HCT116 (cell line): ENCODE measurements around the gene FAAH2. TPM values are rescaled to one million over a fixed set of nuclear protein-coding genes. Genes with fewer than 3 reads are reported as not detected.

Experiments
- ATAC-seq: fragments of 200-7000 bp; cut with Tn5 transposase; 2 replicates; pipeline ENCODE4 v1.9.1; 2020; ENCODE audit warnings: mild to moderate bottlenecking, moderate library complexity
- BruUV-seq: library from RNA; stranded (reverse); fragments of 400-500 nt; replicated peaks from 2 replicates; lab custom pipeline; 2021; lab: Mats Ljungman, UMichigan
- CTCF ChIA-PET: fragments of 300-600 bp; sonication (Branson Sonifier 250); formaldehyde crosslinking; loops from one replicate; lab custom pipeline; 2021; ENCODE audit warnings: antibody characterized with exemption; lab: Charles Lee
- POLR2A ChIA-PET: fragments of 300-600, 350-600 bp; sonication (Branson Sonifier 250); formaldehyde crosslinking; loops from one replicate; lab custom pipeline; 2021; ENCODE audit warnings: antibody characterized with exemption; lab: Charles Lee
- RAD21 ChIA-PET, 2 experiments: fragments of 300-600 bp; sonication (Branson Sonifier 250); formaldehyde crosslinking; loops; one replicate each; lab custom pipeline; 2023; ENCODE audit warnings: low total read pairs in 2 of 2; ENCODE audit not compliant: uncharacterized antibody in 2 of 2, unreplicated experiment in 2 of 2, low non-redundant PET in 1 of 2; lab: Charles Lee
- DNase-seq: peaks from one replicate; pipeline ENCODE4 v3.0.0-alpha.2; 2010; ENCODE audit warnings: low read depth, low spot score
- H2AFZ ChIP-seq: fragments of 200-600 bp; shearing (Covaris generic), sonication (generic); 2 replicates; pipeline ENCODE4 v1.6.1; 2017; ENCODE audit warnings: low read depth, mixed run types, mixed read lengths, antibody characterized with exemption, low read length; ENCODE audit not compliant: poor library complexity, severe bottlenecking
- H3K27ac ChIP-seq: 2 replicates; pipeline ENCODE4 v1.5.1; 2012; ENCODE audit warnings: low read depth, low read length
- H3K27me3 ChIP-seq: fragments of 200-600 bp; sonication (generic); 2 replicates; pipeline ENCODE4 v1.6.1; 2016; ENCODE audit warnings: mixed run types, low read length, mixed read lengths; ENCODE audit not compliant: insufficient read depth
- H3K36me3 ChIP-seq, 2 experiments: fragments of 200-500 bp in 1 of 2; fragments of 200-600 bp in 1 of 2; sonication (Bioruptor generic) in 1 of 2; sonication (generic) in 1 of 2; 2 replicates each; pipeline versions ENCODE4 v1.5.1 to v1.6.1; 2014 to 2016; ENCODE audit warnings: low read length in 2 of 2, inconsistent platforms in 1 of 2, mixed read lengths in 1 of 2, mixed run types in 1 of 2; ENCODE audit not compliant: insufficient read depth in 2 of 2, control insufficient read depth in 1 of 2
- H3K4me1 ChIP-seq, 2 experiments: fragments of 200-600 bp in 1 of 2; sonication (generic) in 1 of 2; 2 replicates each; pipeline versions ENCODE4 v1.5.1 to v1.6.1; 2012 to 2017; ENCODE audit warnings: low read length in 2 of 2, inconsistent platforms in 1 of 2, mild to moderate bottlenecking in 1 of 2, mixed read lengths in 1 of 2, mixed run types in 1 of 2, moderate library complexity in 1 of 2; ENCODE audit not compliant: insufficient read depth in 2 of 2, control insufficient read depth in 1 of 2
- H3K4me2 ChIP-seq: fragments of 200-600 bp; sonication (generic); 2 replicates; pipeline ENCODE4 v1.6.1; 2017; ENCODE audit warnings: mixed run types, low read length, mixed read lengths
- H3K4me3 ChIP-seq, 2 experiments: fragments of 200-600 bp in 1 of 2; sonication (generic) in 1 of 2; replicated peaks in 1 of 2; 2 replicates each; pipeline ENCODE4 v1.5.1; 2011 to 2016; ENCODE audit warnings: low read length in 2 of 2, control low read depth in 1 of 2, low read depth in 1 of 2, mild to moderate bottlenecking in 1 of 2, mixed read lengths in 1 of 2, mixed run types in 1 of 2
- H3K79me2 ChIP-seq: fragments of 200-600 bp; sonication (generic); 2 replicates; pipeline ENCODE4 v1.6.1; 2017; ENCODE audit warnings: mild to moderate bottlenecking, mixed run types, low read length, moderate library complexity, mixed read lengths; ENCODE audit not compliant: insufficient read depth
- H3K9ac ChIP-seq: fragments of 200-600 bp; sonication (generic); 2 replicates; pipeline ENCODE4 v1.6.1; 2016; ENCODE audit warnings: low read length, mixed read lengths
- H3K9me2 ChIP-seq: fragments of 200-600 bp; sonication (generic), shearing (Covaris generic); 2 replicates; pipeline ENCODE4 v1.6.1; 2017; ENCODE audit warnings: mixed run types, mild to moderate bottlenecking, moderate library complexity; ENCODE audit not compliant: insufficient read depth
- H3K9me3 ChIP-seq, 2 experiments: fragments of 200-500 bp in 1 of 2; fragments of 200-600 bp in 1 of 2; sonication (Bioruptor generic) in 1 of 2; sonication (generic) in 1 of 2; 2 replicates each; pipeline ENCODE4 v1.6.1; 2014 to 2017; ENCODE audit warnings: low read length in 2 of 2, mixed read lengths in 2 of 2, inconsistent platforms in 1 of 2, low read depth in 1 of 2, mild to moderate bottlenecking in 1 of 2, mixed run types in 1 of 2, moderate library complexity in 1 of 2; ENCODE audit not compliant: control insufficient read depth in 1 of 2, insufficient read depth in 1 of 2
- H4K20me1 ChIP-seq: fragments of 200-600 bp; sonication (generic), shearing (Covaris generic); 2 replicates; pipeline ENCODE4 v1.6.1; 2017; ENCODE audit warnings: mixed run types, mild to moderate bottlenecking, moderate library complexity; ENCODE audit not compliant: insufficient read depth
- CBX3 ChIP-seq: IDR thresholded peaks from 2 replicates; pipeline ENCODE4 v1.6.1; 2012; ENCODE audit warnings: low read depth
- ELF1 ChIP-seq: IDR thresholded peaks from 2 replicates; pipeline ENCODE4 v1.6.1; 2012; ENCODE audit warnings: low read depth, borderline replicate concordance
- EZH2 ChIP-seq: fragments of 200-600 bp; sonication (generic); IDR thresholded peaks from 2 replicates; pipeline ENCODE4 v1.6.1; 2017; ENCODE audit warnings: antibody characterized with exemption, mixed run types
- EZH2phosphoT487 ChIP-seq: fragments of 200-600 bp; IDR thresholded peaks from 2 replicates; pipeline ENCODE4 v1.6.1; 2018; ENCODE audit warnings: antibody characterized with exemption, borderline replicate concordance
- FOSL1 ChIP-seq: IDR thresholded peaks from 2 replicates; pipeline ENCODE4 v1.6.1; 2012; ENCODE audit warnings: low read depth
- SP1 ChIP-seq: IDR thresholded peaks from 2 replicates; pipeline ENCODE4 v1.6.1; 2012; ENCODE audit warnings: low read depth
- SRF ChIP-seq: IDR thresholded peaks from 2 replicates; pipeline ENCODE4 v1.6.1; 2012; ENCODE audit warnings: low read depth
- TCF7L2 ChIP-seq: IDR thresholded peaks from 2 replicates; pipeline ENCODE4 v1.7.0; 2011; ENCODE audit warnings: borderline replicate concordance, inconsistent platforms; ENCODE audit not compliant: insufficient read depth, insufficient read length; ENCODE audit errors: extremely low read depth
- YY1 ChIP-seq: IDR thresholded peaks from 2 replicates; pipeline ENCODE4 v1.6.1; 2011; ENCODE audit warnings: low read length, low read depth, moderate library complexity, mild to moderate bottlenecking; ENCODE audit not compliant: insufficient replicate concordance; ENCODE audit errors: extremely low read depth
- ZFX ChIP-seq: fragments of 450-650 bp; IDR thresholded peaks from 2 replicates; pipeline ENCODE4 v1.6.1; 2017
- intact Hi-C: fragments of 100-400 bp; cut with micrococcal nuclease; formaldehyde crosslinking; loops from 2 replicates; pipeline ENCODE4 v1.10.0; 2022
- total RNA-seq: library from RNA; stranded (reverse); gene quantifications from one replicate; pipeline ENCODE4 v1.2.1, GENCODE V29; 2021; ENCODE audit not compliant: unreplicated experiment
- TF ChIP-seq, protein P1 (sequence below): IDR thresholded peaks from 2 replicates; pipeline ENCODE4 v1.6.1; 2011; ENCODE audit warnings: mild to moderate bottlenecking, low read length, moderate library complexity; ENCODE audit not compliant: insufficient replicate concordance; ENCODE audit errors: extremely low read depth

Gene FAAH2
- total RNA-seq, 1 experiment from 2014 or later = 6.1 TPM

DNA sequence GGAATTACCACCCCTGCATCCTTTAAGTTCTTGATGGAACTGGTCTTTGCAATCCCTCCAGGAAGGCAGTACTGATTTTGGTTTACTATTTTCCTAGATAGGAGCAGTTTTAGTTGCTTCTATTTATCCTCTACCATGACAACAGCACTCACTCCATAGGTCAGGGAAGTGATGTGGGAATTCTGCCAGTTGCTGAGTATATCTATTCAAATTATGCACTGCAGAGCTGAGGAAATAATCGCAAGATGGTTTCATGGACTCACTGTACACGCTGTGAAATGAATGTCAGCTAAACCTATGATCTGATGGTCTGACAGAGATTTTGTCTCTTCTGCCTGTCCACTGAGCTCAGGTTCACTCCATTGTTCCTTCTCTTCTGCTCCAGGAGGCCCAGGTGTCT is 135.8 kb downstream of the FAAH2 start:
- BruUV-seq = no TSS peak
- no peaks in the 10 kb centered on the region for H3K27me3 ChIP-seq
- no peaks in the 10 kb centered on the region for H3K9me2 ChIP-seq
- ChIA-PET POLR2A (no interaction called here), CTCF (no interaction called here), RAD21 (no interaction called here)
- no peak overlapping the region for H3K9ac ChIP-seq
- intact Hi-C loops = no loop called here
- H3K27ac ChIP-seq = no peak overlapping the region
- DNase-seq = no peak
- ATAC-seq = no peak
- no peaks in the 10 kb centered on the region for H3K4me1 ChIP-seq
- TF ChIP-seq SRF (no peak), TCF7L2 (no peak), SP1 (no peak), FOSL1 (no peak), EZH2 (no peak), ZFX (no peak), EZH2phosphoT487 (no peak), ELF1 (no peak), CBX3 (no peak), YY1 (no peak)
- TF ChIP-seq, protein P1, sequence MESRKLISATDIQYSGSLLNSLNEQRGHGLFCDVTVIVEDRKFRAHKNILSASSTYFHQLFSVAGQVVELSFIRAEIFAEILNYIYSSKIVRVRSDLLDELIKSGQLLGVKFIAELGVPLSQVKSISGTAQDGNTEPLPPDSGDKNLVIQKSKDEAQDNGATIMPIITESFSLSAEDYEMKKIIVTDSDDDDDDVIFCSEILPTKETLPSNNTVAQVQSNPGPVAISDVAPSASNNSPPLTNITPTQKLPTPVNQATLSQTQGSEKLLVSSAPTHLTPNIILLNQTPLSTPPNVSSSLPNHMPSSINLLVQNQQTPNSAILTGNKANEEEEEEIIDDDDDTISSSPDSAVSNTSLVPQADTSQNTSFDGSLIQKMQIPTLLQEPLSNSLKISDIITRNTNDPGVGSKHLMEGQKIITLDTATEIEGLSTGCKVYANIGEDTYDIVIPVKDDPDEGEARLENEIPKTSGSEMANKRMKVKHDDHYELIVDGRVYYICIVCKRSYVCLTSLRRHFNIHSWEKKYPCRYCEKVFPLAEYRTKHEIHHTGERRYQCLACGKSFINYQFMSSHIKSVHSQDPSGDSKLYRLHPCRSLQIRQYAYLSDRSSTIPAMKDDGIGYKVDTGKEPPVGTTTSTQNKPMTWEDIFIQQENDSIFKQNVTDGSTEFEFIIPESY = no peak
- H3K4me2 ChIP-seq = no peak overlapping the region
- H3K9me3 ChIP-seq = no peaks in the 10 kb centered on the region
- H3K4me3 ChIP-seq = no peak overlapping the region
- no peaks in the 10 kb centered on the region for H3K36me3 ChIP-seq
- no peaks in the 10 kb centered on the region for H3K79me2 ChIP-seq
- no peaks in the 10 kb centered on the region for H4K20me1 ChIP-seq
- no peak overlapping the region for H2AFZ ChIP-seq
